RWPE1 (cell line): ENCODE data around the gene AUTS2.

ENCODE experiments used
- CTCF ChIA-PET: fragments of 350-600 bp; sonication (Branson Sonifier 250); formaldehyde crosslinking; extraction: SDS; loops from one replicate; lab custom pipeline; 2021; lab: Yijun Ruan, JAX
- POLR2A ChIA-PET: fragments of 400-600 bp; formaldehyde crosslinking; extraction: SDS; loops from one replicate; lab custom pipeline; 2020; ENCODE audit warnings: antibody characterized with exemption; ENCODE audit not compliant: low non-redundant PET; lab: Yijun Ruan, JAX
- DNase-seq: peaks from one replicate; pipeline ENCODE4 v3.0.0; 2012; ENCODE audit warnings: low spot score
- H3K27ac ChIP-seq: fragments of 450-650 bp; 2 replicates; pipeline ENCODE4 v1.5.1; 2017
- TF ChIP-seq, protein P1 (sequence below): fragments of 450-650 bp; conservative IDR thresholded peaks from 2 replicates; pipeline ENCODE4 v1.5.1; 2017; ENCODE audit warnings: low read depth, mild to moderate bottlenecking

The AUTS2 gene

DNA sequence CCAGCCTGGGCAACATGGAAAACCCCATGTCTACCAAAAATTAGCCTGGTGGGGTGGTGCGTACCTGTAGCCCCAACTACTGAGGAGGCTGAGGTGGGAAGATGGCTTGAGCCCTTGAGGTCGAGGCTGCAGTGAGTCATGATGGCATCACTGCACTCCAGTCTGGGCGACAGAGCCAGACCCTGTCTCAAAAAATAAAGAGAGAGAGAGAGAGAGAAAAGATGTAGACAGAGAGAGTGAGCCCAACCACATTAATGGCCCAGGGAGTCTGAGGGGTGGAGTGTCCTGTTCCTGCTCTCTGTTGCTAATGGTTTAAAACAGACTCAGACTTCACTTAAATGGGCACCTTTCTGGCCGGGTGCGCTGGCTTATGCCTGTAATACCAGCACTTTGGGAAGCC is 1078.0 kb downstream of the AUTS2 start:
- ChIA-PET CTCF (no interaction called here), POLR2A (no interaction called here)
- no peak for DNase-seq
- TF ChIP-seq, protein P1, sequence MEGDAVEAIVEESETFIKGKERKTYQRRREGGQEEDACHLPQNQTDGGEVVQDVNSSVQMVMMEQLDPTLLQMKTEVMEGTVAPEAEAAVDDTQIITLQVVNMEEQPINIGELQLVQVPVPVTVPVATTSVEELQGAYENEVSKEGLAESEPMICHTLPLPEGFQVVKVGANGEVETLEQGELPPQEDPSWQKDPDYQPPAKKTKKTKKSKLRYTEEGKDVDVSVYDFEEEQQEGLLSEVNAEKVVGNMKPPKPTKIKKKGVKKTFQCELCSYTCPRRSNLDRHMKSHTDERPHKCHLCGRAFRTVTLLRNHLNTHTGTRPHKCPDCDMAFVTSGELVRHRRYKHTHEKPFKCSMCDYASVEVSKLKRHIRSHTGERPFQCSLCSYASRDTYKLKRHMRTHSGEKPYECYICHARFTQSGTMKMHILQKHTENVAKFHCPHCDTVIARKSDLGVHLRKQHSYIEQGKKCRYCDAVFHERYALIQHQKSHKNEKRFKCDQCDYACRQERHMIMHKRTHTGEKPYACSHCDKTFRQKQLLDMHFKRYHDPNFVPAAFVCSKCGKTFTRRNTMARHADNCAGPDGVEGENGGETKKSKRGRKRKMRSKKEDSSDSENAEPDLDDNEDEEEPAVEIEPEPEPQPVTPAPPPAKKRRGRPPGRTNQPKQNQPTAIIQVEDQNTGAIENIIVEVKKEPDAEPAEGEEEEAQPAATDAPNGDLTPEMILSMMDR, result no peak
- no peak overlapping the region for H3K27ac ChIP-seq

DNA sequence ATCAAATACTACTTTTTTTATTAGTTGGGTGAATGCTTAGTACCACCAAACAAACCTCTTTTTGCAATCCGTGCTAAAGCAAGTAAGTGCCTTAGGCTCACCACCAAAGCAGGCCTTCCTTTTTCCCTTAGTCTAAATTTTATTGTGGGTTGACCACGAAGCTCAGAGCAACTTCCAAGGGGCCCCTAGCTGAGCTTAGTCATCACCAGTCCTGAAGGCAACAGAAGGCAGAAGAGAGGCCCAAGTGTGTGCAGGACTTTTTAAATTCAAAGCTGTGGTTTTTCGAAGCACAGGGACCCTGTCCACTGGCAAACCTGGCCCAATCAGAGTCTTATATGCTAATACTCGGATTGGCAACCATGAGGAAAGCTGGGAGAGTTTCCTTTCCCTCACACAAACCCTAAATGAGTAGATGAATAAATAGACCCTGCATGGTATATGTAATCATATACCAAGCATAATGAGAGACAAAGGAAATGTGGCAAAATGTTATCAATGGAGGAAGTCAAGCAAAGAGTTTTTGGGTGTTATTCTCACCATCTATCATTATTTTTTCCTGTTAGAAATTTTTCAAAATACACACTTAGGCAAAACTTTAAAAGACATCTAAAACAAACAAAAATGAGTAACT is 1080.5 kb downstream of the AUTS2 start:
- TF ChIP-seq, protein P1, result no peak
- ChIA-PET POLR2A (no interaction called here), CTCF (no interaction called here)
- DNase-seq, result no peak
- no peak overlapping the region for H3K27ac ChIP-seq

DNA sequence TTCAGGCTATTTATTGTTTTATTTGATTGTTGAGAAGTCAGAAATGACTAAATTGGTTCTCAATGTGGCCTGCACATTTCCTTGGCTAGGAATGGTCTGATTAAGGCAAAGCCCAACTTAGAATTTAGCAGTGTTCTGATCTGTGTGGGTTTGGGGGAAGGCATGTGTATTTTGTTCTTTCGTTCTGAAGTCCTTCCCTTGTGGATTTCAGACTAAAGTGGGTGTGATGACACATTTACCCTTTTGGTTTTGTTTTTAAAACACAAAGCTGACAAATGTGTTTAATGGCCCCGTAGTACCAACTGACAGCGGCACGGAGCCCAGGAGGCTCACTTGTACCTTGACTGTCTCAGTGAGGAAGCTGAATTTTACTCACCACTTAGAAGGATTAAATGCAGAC is 1081.4 kb downstream of the AUTS2 start:
- no peak for DNase-seq
- ChIA-PET CTCF (no interaction called here), POLR2A (no interaction called here)
- no peak overlapping the region for H3K27ac ChIP-seq
- TF ChIP-seq, protein P1, result no peak

DNA sequence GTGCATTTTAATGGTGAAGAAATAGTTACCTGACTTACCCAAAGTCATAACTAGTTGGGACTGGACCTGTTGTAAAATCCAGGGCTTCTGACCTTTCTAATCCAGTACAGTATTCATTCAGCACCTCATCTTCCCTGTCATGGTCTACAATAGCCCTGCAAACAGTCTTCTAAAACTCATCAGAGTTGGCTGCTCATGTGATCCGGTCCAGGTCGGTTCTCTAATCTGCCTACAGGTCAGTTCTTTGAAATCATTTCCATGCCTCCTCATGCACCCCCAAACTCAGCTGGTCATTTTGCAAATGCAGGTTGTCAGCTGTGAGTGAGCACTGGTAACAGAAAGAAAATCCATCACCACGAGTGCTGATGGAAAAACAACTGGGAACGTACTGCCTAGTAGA is 1082.0 kb downstream of the AUTS2 start:
- H3K27ac ChIP-seq, result no peak overlapping the region
- no peak for DNase-seq
- TF ChIP-seq, protein P1, result no peak
- ChIA-PET POLR2A (no interaction called here), CTCF (no interaction called here)

DNA sequence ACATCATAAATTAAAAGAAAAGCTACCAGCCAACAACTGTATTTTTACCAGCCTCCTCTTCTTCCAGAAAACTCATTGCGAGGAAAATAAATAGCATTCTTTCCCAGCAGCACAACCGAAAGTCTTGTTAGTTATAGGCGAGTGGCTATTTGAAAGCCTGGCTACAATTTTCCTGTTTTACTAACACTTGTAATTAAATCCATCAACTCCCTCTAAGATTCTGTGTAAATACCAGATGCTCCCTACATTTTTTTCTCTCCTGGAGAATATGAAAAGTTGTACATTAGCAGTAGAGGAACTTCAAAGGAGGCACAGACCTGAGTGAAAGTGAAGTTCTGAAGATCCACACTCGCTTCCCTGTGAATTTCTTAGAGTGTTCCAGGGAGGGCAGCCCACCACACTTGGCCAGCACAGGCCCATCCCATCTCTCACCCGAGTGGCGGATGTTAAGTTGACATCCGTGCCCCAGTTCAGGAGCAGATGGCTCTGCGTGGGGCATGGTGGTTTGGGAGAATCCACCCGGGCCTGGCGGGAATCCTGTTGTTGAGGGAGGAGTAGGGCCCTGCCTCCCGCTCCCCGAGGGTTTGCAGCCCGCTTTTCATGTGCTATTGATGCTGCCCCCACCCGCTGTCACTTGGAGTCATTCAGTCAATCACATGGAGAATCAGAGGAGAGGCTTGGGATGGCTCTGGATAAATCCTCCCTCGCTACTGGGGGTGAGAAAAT is 1082.6 kb downstream of the AUTS2 start:
- ChIA-PET CTCF (no interaction called here), POLR2A (no interaction called here)
- DNase-seq, result no peak
- TF ChIP-seq, protein P1, result no peak
- no peak overlapping the region for H3K27ac ChIP-seq

DNA sequence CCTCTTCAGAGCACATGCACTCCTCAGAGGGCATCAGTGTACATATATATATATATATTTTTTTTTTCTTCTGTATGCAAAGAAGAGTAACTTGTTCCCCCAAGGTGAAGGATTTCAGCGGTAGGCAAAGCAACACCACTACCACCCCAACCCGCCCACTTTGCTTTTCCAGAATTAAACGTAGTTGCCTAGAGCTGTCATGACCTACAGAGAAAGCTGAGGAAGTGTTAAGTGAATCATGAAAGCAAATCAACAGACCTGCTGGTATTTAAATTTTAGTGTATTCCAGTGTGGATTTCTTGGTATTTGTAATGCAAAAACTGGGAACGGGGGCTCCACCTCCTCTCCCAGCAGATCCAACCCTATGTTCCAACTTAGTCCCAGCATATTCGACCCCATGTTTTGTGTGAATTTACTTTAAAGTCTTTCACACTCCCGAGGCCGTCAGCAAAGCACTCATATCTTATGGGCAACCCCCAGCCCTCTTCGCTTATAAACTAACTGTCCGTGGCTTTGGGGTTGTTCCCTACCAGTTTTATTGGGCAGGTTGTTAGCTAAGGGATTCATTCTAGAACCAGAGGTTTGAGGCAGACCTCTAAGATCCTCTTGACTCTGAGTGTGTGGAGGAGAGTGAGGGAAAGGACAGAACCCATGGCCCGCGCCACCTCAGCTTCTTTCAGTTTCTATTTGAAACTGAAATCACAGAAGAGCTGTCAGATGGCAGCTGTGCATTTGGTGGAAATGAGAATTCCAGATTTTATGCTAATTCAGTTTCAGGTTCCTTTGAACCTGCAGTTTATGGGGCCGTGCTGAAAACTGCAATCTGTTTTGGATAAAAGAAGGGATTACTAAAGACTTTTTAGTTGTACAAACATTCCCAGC is 1083.4 kb downstream of the AUTS2 start:
- POLR2A ChIA-PET, result no interaction called here

More for the DNA sequence above, 1083.4 kb downstream of the AUTS2 start:
- DNase-seq, result no peak
- CTCF ChIA-PET, result interaction anchor here (0.5 to 0.7 kb wide), 3 partner anchors 14 to 375 kb away, joined by 3 to 4 read pairs (median 3); no protein-coding TSS in a partner anchor
- TF ChIP-seq, protein P1, result no peak
- H3K27ac ChIP-seq, result no peak overlapping the region
